Rectal smooth muscle tissue (tissue), 1 donor: ENCODE measurements around the gene NAPSA.
"Not testable (repeated sequence)": the region's sequence is repeated elsewhere in the genome, so short reads cannot be mapped to it uniquely, and the experiment has no call there.

ENCODE experiments used
- H3K27ac ChIP-seq: one replicate; pipeline ENCODE4 v1.7.0; 2013; ENCODE audit warnings: low read depth, low read length, inconsistent platforms
- H3K27me3 ChIP-seq: one replicate; pipeline ENCODE4 v1.7.0; 2013; ENCODE audit warnings: low read length; ENCODE audit not compliant: control insufficient read depth, insufficient read depth
- H3K36me3 ChIP-seq: one replicate; pipeline ENCODE4 v1.7.0; 2013; ENCODE audit warnings: low read length; ENCODE audit not compliant: control insufficient read depth, insufficient read depth
- H3K4me1 ChIP-seq: one replicate; pipeline ENCODE4 v1.7.0; 2013; ENCODE audit warnings: low read length; ENCODE audit not compliant: control insufficient read depth, insufficient read depth
- H3K4me3 ChIP-seq: one replicate; pipeline ENCODE4 v1.7.0; 2013; ENCODE audit warnings: low read length
- H3K9ac ChIP-seq: one replicate; pipeline ENCODE4 v1.7.0; 2013; ENCODE audit warnings: low read length

NAPSA gene

GRCh38 chr19:50362656-50363424 lies 2.6 kb downstream of the NAPSA start:
- no peak overlapping the region for H3K27ac ChIP-seq
- H3K4me3 ChIP-seq: no peak overlapping the region
- no peaks in the 10 kb centered on the region for H3K4me1 ChIP-seq
- no peaks in the 10 kb centered on the region for H3K36me3 ChIP-seq
- no peak overlapping the region for H3K9ac ChIP-seq
- H3K27me3 ChIP-seq: no peaks in the 10 kb centered on the region

GRCh38 chr19:50362030-50362412 lies 3.4 kb downstream of the NAPSA start:
- H3K27ac ChIP-seq: no peak overlapping the region

GRCh38 chr19:50361290-50362029 lies 4.0 kb downstream of the NAPSA start:
- no peaks in the 10 kb centered on the region for H3K4me1 ChIP-seq
- no peak overlapping the region for H3K9ac ChIP-seq
- H3K36me3 ChIP-seq: no peaks in the 10 kb centered on the region
- no peak overlapping the region for H3K4me3 ChIP-seq
- peaks cover 3% of the 10 kb centered on the region for H3K27me3 ChIP-seq
- H3K27ac ChIP-seq: no peak overlapping the region

More at GRCh38 chr19:50362030-50362412, 3.4 kb downstream of the NAPSA start:
- Histone ChIP-seq H3K36me3 (no peaks in the 10 kb centered on the region), H3K9ac (no peak overlapping the region), H3K4me1 (no peaks in the 10 kb centered on the region), H3K27me3 (peaks cover 3% of the 10 kb centered on the region), H3K4me3 (no peak overlapping the region)

GRCh38 chr19:50359328-50359818 lies 6.1 kb downstream of the NAPSA start:
- no peaks in the 10 kb centered on the region for H3K36me3 ChIP-seq
- no peak overlapping the region for H3K9ac ChIP-seq
- H3K4me3 ChIP-seq: no peak overlapping the region
- no peaks in the 10 kb centered on the region for H3K4me1 ChIP-seq
- no peak overlapping the region for H3K27ac ChIP-seq
- H3K27me3 ChIP-seq: peaks cover 3% of the 10 kb centered on the region

GRCh38 chr19:50358483-50359327 lies 6.7 kb downstream of the NAPSA start:
- no peak overlapping the region for H3K27ac ChIP-seq
- H3K9ac ChIP-seq: peak overlapping the region; percentile 32
- peak overlapping the region; percentile 87 for H3K4me3 ChIP-seq
- H3K4me1 ChIP-seq: no peaks in the 10 kb centered on the region
- H3K36me3 ChIP-seq: no peaks in the 10 kb centered on the region
- H3K27me3 ChIP-seq: peaks cover 3% of the 10 kb centered on the region

GRCh38 chr19:50357178-50358100 lies 8.0 kb downstream of the NAPSA start:
- H3K27ac ChIP-seq: peak overlapping the region; percentile 90
- no peaks in the 10 kb centered on the region for H3K4me1 ChIP-seq
- H3K9ac ChIP-seq: peak overlapping the region; percentile 80
- no peaks in the 10 kb centered on the region for H3K36me3 ChIP-seq
- peak overlapping the region; percentile 87 for H3K4me3 ChIP-seq
- peaks cover 3% of the 10 kb centered on the region for H3K27me3 ChIP-seq

- no peak overlapping the region for H3K9ac ChIP-seq
- peaks cover 3% of the 10 kb centered on the region for H3K27me3 ChIP-seq
- no peaks in the 10 kb centered on the region for H3K4me1 ChIP-seq
- no peaks in the 10 kb centered on the region for H3K36me3 ChIP-seq
- H3K27ac ChIP-seq: no peak overlapping the region
- no peak overlapping the region for H3K4me3 ChIP-seq
These were observed 8.7 kb downstream of the NAPSA start for GRCh38 chr19:50356691-50357177.

GRCh38 chr19:50353487-50353880 lies 12.0 kb downstream of the NAPSA start:
- not testable (repeated sequence) for H3K27me3 ChIP-seq, H3K36me3 ChIP-seq, H3K4me3 ChIP-seq, H3K4me1 ChIP-seq, H3K27ac ChIP-seq, H3K9ac ChIP-seq

GRCh38 chr19:50352242-50352641 lies 13.2 kb downstream of the NAPSA start:
- Histone ChIP-seq H3K36me3 (no peaks in the 10 kb centered on the region), H3K27me3 (no peaks in the 10 kb centered on the region), H3K27ac (no peak overlapping the region), H3K4me3 (no peak overlapping the region), H3K4me1 (no peaks in the 10 kb centered on the region), H3K9ac (no peak overlapping the region)

GRCh38 chr19:50349277-50350057 lies 16.0 kb downstream of the NAPSA start:
- H3K27me3 ChIP-seq: no peaks in the 10 kb centered on the region
- no peak overlapping the region for H3K9ac ChIP-seq
- no peak overlapping the region for H3K4me3 ChIP-seq
- no peaks in the 10 kb centered on the region for H3K4me1 ChIP-seq
- no peaks in the 10 kb centered on the region for H3K36me3 ChIP-seq
- no peak overlapping the region for H3K27ac ChIP-seq

GRCh38 chr19:50347089-50347581 lies 18.3 kb downstream of the NAPSA start:
- not testable (repeated sequence) for H3K27ac ChIP-seq, H3K9ac ChIP-seq, H3K4me1 ChIP-seq, H3K36me3 ChIP-seq, H3K4me3 ChIP-seq, H3K27me3 ChIP-seq
